T-helper 17 cell (primary cell): Measurements from ENCODE around the gene GJC1. TPM values are rescaled to one million over a fixed set of nuclear protein-coding genes. Genes with fewer than 3 reads are reported as not detected.

Experiments used
- ATAC-seq: fragments of 150-1000 bp; cut with Tn5 transposase; 2 replicates; pipeline ENCODE4 v1.10.0; 2021; ENCODE audit warnings: mild to moderate bottlenecking, moderate library complexity
- DNase-seq, 3 donors: peaks; one replicate each; pipeline versions ENCODE4 v3.0.0 to v3.0.0-alpha.2; 2020 to 2021
- H3K9me3 ChIP-seq: one replicate; pipeline ENCODE4 v1.7.0; 2013; ENCODE audit warnings: low read length, mild to moderate bottlenecking; ENCODE audit not compliant: control insufficient read depth, poor library complexity, severe bottlenecking
- H3K27ac Mint-ChIP-seq: one replicate; pipeline ENCODE4 v1.8.0; 2022; ENCODE audit warnings: mild to moderate bottlenecking, moderate library complexity, mixed read lengths
- H3K27me3 Mint-ChIP-seq: one replicate; pipeline ENCODE4 v1.8.0; 2022; ENCODE audit warnings: mixed read lengths
- H3K36me3 Mint-ChIP-seq: one replicate; pipeline ENCODE4 v1.8.0; 2022; ENCODE audit warnings: low read depth, mixed read lengths
- H3K4me1 Mint-ChIP-seq: one replicate; pipeline ENCODE4 v1.8.0; 2022; ENCODE audit warnings: mild to moderate bottlenecking, mixed read lengths
- H3K4me3 Mint-ChIP-seq: one replicate; pipeline ENCODE4 v1.8.0; 2022; ENCODE audit warnings: mild to moderate bottlenecking, moderate library complexity, mixed read lengths
- total RNA-seq, 4 donors: library from RNA in 2 of 4; stranded (reverse) in 2 of 4; gene quantifications; one replicate each; pipeline ENCODE4 v1.2.3 and lab custom pipeline; 2022 to 2026

Gene GJC1
- not detected for total RNA-seq
- total RNA-seq (lab: John Stamatoyannopoulos, UW), result 0 to 0.35 reads per million in 2 donors

DNA sequence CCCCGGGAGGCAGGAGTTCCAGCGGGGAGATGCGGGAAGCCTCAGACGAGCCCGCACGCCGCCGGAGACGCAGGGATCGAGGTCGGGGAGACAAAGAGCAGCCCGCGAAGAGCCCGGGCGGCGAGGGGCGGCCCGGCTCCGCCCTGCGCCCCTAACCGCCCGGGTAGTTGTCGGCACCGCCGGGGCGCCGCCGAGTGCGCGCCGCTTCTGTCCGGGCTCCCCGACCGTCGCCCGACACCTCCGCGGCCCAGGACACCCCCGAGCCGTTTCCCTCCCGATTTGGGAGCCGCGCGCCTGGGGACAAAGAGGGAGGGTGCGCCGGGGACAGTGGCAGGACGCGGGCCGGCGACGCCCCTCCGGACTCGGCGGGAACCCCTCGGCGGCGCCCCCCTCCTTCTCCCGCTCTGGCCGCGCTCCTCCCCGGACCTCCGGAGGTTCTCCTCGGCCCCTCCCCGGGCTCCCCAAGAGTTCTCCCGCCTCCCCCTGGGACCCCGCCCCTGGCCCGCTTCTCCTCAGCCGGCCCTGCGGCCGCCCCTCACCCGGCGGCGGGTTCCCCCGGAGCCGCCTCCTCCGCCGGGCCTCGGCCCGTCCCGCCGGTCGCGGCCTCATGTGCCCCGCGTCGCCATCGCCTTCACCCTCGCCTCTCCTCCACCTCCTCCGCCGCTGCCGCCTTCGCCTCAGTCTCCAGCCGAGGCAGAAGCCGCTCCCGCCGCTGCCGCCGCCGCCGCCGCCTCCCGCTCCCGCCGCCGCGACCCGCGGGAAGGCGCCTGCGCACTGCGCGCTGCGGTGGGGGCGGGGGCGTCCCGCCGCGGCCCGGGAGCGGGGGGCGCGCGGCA is at the start of gene GJC1:
Gene GJC1 (minus strand): TSS at position 765 of the 836 bp plus-strand sequence. CDS start 24,470 bp downstream, outside the sequence.
- no peak within 1 kb of the TSS for H3K27ac Mint-ChIP-seq
- peaks cover 7% of the 10 kb centered on the region for H3K36me3 Mint-ChIP-seq
- ATAC-seq (peak; percentile 59), DNase-seq (peak in 2 of 3 donors; percentile 14 to 15)
- H3K4me1 Mint-ChIP-seq, result peaks cover 7% of the 10 kb centered on the region
- H3K27me3 Mint-ChIP-seq, result peaks cover 60% of the 10 kb centered on the region
- H3K4me3 Mint-ChIP-seq, result peak within 1 kb of the TSS; percentile 94
- no peaks in the 10 kb centered on the region for H3K9me3 ChIP-seq

DNA sequence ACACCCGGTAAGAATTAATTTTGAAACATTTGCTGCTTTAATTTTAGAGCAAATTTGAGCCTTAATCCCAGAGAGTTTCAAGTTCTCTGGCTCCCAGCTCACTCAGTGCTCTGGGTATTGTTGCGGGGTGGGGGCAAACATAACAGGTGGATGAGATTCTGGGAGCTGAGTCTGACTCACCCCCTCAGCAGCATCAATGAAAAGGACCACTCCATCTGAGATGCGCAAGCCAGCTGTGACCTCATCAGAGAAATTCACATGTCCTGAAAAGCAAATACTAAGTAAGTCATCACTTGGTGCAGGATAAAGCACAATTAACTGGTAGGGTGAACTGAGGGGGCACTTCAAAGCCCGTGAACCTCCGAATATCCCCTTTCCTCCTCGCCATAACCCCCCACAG is 49.3 kb upstream of the GJC1 start:
- Mint-ChIP-seq H3K4me1 (peaks cover 5% of the 10 kb centered on the region), H3K27me3 (no peaks in the 10 kb centered on the region), H3K27ac (no peak overlapping the region), H3K4me3 (no peak overlapping the region), H3K36me3 (peaks cover 15% of the 10 kb centered on the region)
- DNase-seq (no peak), ATAC-seq (no peak)
- no peaks in the 10 kb centered on the region for H3K9me3 ChIP-seq

DNA sequence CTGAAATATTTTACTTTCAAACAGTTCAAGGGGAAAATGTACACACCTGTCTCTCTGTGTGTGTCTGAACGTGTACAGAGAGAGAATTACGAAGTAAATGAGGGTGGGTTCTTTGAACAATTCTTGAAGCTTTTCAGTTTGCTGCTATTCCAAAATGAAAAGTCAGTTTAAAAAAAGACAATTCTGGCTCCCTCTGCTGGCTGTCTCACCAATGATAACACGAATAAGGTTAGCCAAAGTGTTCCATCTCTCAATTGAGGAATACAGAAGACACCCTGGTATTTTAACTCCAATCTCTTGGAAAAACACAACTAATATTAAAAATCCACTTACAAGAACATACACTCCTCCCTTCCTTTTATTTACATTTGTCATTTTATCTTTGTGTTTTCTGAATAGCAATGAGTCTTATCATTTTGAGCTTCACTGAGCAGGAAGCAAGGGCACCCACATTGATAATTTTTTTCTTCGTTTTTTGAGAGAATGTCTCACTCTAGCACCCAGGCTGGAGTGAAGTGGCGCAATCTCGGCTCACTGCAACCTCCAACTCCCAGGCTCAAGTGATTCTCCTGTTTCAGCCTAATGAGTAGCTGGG is 48.6 kb upstream of the GJC1 start:
- Mint-ChIP-seq H3K27ac (no peak overlapping the region), H3K4me3 (no peak overlapping the region), H3K27me3 (no peaks in the 10 kb centered on the region), H3K36me3 (peaks cover 15% of the 10 kb centered on the region), H3K4me1 (peaks cover 5% of the 10 kb centered on the region)
- no peak for ATAC-seq
- DNase-seq, result no peak
- no peaks in the 10 kb centered on the region for H3K9me3 ChIP-seq

DNA sequence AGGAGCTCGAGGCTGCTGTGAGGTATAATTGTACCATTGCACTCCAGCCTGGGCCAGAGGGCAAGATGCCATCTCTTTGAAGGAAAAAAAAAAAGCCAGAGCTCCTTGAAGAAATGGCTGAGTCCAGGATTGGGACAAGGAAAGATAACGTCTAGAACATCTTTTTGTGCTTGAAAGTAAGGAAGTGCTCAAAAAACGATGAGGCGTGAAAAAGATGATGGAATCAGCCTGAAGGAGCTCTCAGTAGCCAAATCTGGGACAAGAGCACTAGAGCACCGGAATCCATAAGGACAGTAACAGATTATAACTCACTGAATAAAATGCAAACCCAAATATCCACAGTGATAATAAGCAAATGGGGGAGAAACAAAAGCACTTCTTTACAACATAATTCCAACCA is 47.0 kb upstream of the GJC1 start:
- H3K4me3 Mint-ChIP-seq, result no peak overlapping the region
- no peaks in the 10 kb centered on the region for H3K27me3 Mint-ChIP-seq
- peaks cover 8% of the 10 kb centered on the region for H3K36me3 Mint-ChIP-seq
- DNase-seq, result no peak
- no peaks in the 10 kb centered on the region for H3K9me3 ChIP-seq
- H3K4me1 Mint-ChIP-seq, result peaks cover 3% of the 10 kb centered on the region
- no peak overlapping the region for H3K27ac Mint-ChIP-seq
- ATAC-seq, result no peak

DNA sequence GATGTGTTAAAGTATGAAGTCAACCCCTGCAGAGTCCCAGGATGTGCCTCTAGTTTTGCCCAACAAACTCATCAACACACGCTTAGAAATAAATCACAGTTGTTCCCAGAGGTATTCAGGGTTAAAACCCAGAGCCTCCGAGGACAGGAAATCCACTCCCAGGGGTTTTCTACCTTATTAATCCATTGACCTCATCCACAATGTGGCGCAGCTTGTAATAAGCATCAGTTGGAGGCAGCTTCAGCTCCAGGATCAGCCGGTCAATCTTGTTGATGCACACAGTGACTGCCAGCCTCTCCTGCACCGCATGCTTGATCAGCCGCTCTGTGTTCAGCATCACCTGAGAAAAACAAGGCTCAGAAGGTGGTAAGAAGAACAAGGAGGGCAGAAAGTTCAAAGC is 45.7 kb upstream of the GJC1 start:
- Mint-ChIP-seq H3K27ac (no peak overlapping the region), H3K4me1 (peaks cover 3% of the 10 kb centered on the region), H3K27me3 (no peaks in the 10 kb centered on the region), H3K4me3 (no peak overlapping the region), H3K36me3 (peaks cover 9% of the 10 kb centered on the region)
- DNase-seq, result no peak
- ATAC-seq, result no peak
- no peaks in the 10 kb centered on the region for H3K9me3 ChIP-seq

DNA sequence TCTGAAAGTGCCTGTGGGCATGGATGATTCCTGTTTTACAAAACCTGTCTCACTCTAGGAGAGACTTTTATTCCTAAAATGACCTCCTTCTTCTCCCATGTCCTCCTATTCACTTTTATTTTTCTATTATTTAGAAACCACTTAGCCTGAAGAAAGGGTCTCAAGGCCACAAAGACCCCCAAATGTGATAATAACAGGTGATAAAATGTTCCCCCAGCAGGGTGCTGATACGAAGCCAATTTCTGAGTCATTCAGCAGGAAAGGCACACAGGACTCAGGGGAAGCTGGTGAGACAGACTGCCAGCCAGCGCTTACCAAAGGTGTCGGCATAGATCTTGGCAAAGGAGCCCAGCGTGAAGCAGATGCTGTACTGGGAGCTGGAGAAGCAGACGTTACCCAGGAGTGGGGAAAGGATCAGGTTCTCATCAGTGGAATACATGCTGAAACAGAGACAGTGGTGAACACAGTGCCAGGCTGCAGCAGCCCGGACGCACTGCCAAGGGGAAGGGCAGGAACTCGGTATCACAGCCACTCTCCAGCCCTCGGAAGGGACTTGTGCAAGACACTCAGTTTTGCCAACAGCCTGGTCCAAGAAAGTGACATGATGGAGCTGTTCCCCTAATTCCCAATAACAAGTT is 42.2 kb upstream of the GJC1 start:
- Mint-ChIP-seq H3K27me3 (no peaks in the 10 kb centered on the region), H3K4me3 (no peak overlapping the region), H3K27ac (no peak overlapping the region), H3K36me3 (peaks cover 6% of the 10 kb centered on the region), H3K4me1 (no peaks in the 10 kb centered on the region)
- DNase-seq, result no peak
- no peak for ATAC-seq
- H3K9me3 ChIP-seq, result no peaks in the 10 kb centered on the region

DNA sequence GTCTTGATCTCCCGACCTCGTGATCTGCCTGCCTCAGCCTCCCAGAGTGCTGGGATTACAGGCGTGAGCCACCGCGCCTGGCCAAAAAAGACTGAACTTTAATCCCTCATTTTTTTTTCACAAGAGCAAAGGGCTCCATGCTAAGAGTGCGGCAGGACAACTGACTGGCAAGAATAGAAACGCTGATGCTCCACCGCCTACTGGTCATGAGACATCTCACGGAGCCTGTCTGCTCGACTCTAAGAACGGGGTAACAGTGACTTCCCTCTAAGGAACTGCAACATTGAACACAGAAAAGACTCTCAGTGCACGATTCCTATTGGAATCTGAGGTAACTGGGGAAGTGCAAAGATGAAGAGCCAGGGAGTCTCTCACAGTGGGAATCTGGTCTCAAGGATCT is 41.5 kb upstream of the GJC1 start:
- Mint-ChIP-seq H3K4me3 (no peak overlapping the region), H3K27ac (no peak overlapping the region), H3K4me1 (no peaks in the 10 kb centered on the region), H3K36me3 (peaks cover 6% of the 10 kb centered on the region), H3K27me3 (no peaks in the 10 kb centered on the region)
- no peak for ATAC-seq
- DNase-seq, result no peak
- H3K9me3 ChIP-seq, result no peaks in the 10 kb centered on the region

DNA sequence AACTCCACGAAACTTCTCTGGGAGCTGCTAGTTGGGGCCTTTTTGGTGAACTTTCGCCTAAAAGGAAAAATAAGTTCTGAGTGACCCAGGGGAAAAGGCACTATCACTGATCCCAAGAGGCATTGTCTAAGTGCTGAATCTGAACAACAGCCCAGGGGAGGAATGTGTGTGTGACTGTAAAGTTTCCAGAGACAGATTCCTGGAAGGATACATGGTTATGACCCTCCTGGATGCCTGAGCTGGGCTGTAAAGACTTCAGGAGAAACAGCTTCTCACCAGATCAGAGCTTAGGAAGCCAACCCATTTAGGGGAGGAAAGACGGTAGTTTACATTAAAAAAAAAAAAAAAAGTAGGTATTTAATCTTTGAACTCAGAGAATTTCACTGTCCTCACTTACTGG is 37.8 kb upstream of the GJC1 start:
- Mint-ChIP-seq H3K27ac (no peak overlapping the region), H3K4me1 (peaks cover 1% of the 10 kb centered on the region), H3K4me3 (no peak overlapping the region), H3K36me3 (peaks cover 6% of the 10 kb centered on the region), H3K27me3 (no peaks in the 10 kb centered on the region)
- no peak for DNase-seq
- no peaks in the 10 kb centered on the region for H3K9me3 ChIP-seq
- no peak for ATAC-seq

DNA sequence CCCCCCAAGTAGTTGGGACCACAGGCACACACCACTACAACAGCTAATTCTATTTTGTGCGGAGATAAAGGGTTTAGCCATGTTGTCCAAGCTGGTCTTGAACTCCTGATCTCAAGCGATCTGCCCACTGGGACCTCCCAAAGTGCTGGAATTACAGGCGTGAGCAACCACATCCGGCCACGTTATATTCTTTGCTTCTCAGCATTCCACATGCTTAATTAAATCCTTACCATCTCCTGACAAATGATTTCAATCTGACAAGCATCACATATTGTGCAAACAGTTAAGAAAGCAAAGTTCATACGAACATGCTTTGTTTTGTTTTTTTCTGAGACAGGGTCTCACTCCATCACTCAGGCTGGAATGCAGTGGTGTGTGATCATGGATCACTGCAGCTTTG is 35.8 kb upstream of the GJC1 start:
- Mint-ChIP-seq H3K27ac (no peak overlapping the region), H3K4me1 (peaks cover 3% of the 10 kb centered on the region), H3K4me3 (no peak overlapping the region), H3K36me3 (peaks cover 7% of the 10 kb centered on the region), H3K27me3 (no peaks in the 10 kb centered on the region)
- ATAC-seq (no peak), DNase-seq (no peak)
- H3K9me3 ChIP-seq, result no peaks in the 10 kb centered on the region

DNA sequence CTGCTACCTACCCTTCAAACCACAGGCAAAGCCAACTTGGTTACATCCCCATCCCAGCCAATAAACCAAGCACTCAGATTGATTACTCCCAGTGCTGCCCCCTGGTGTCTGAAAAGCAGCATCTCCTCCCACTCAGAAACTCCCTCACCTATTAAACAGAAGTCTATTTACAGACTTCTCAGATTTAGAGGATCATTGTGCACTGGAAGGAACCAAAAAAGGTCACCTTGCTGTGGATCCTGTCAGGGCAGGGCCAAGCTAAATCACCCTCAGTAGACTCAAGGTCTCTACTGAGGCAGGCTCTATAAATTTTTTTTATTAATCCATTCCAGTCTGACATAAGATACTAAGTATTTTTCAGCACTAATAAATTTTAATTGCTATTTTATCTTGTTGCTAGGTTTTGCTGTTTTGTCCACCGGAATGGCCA is 35.2 kb upstream of the GJC1 start:
- Mint-ChIP-seq H3K4me3 (no peak overlapping the region), H3K36me3 (peaks cover 7% of the 10 kb centered on the region), H3K27me3 (no peaks in the 10 kb centered on the region), H3K27ac (no peak overlapping the region), H3K4me1 (peaks cover 3% of the 10 kb centered on the region)
- DNase-seq (peak; percentile 42 to 62 (median 43)), ATAC-seq (peak; percentile 79)
- no peaks in the 10 kb centered on the region for H3K9me3 ChIP-seq

DNA sequence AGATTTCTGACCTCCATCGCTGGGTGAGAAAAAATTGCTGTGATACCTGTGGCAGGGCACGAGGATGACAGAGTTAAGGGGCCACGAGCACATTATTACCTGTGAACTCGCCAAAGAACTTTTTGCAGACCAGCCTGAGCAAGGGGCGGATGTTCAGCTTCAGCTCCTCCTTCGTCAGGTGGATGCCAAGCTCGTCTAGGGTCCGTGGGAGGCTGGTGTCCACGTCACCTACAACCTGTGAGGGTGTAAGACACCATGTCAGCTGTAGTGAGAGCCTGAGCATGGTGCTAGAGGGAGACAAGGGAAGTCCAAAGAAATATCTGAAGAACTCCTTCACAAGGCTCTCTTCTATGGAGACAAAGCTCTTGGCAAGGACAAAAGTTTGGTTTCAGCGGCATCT is 34.7 kb upstream of the GJC1 start:
- H3K9me3 ChIP-seq, result no peaks in the 10 kb centered on the region
- H3K4me1 Mint-ChIP-seq, result peaks cover 5% of the 10 kb centered on the region
- no peak overlapping the region for H3K4me3 Mint-ChIP-seq
- no peak overlapping the region for H3K27ac Mint-ChIP-seq
- ATAC-seq (peak; percentile 25), DNase-seq (no peak)
- no peaks in the 10 kb centered on the region for H3K27me3 Mint-ChIP-seq
- peaks cover 8% of the 10 kb centered on the region for H3K36me3 Mint-ChIP-seq

DNA sequence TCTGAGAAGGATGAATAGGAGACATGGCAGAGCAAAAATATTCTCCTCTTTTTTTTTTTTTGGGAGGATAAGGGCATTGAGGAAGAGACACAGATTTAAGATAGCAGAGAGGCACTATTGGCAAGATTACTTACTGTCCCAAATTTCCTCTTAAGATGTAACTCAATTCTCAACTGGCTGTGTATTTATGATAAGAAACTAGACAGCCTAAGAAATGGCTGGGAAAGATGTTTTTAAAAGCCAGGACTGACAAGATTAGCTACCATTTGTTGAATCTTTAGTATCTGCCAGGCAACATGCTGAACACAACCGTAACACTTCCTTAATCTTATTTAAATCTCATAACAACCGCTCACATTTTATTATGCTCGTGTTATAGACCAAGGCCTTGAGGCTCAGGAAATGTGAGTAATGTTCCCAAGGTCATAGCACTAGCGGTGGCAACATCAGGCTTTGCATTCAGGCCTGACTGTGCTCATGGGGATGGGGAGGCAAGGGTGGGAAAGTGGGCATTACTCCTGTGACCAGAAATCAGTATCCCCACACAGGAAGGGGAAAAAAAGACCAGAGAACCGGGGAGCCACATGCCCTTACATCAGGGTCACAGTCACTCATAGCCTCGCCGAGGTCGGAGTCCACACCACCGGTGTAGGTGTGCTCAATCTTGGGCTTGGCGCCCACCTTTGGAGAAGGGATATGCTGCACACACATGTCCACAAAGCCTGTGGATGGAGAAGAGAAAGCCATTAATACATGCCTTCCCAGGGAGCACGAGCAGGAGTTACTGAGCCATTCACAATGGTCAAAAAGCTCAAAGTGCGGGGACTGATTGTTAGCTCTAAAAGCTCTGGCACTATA is 33.2 kb upstream of the GJC1 start:
- peaks cover 12% of the 10 kb centered on the region for H3K36me3 Mint-ChIP-seq
- DNase-seq (no peak), ATAC-seq (no peak)
- peaks cover 5% of the 10 kb centered on the region for H3K4me1 Mint-ChIP-seq
- no peak overlapping the region for H3K4me3 Mint-ChIP-seq
- no peaks in the 10 kb centered on the region for H3K27me3 Mint-ChIP-seq
- no peak overlapping the region for H3K27ac Mint-ChIP-seq
- H3K9me3 ChIP-seq, result no peaks in the 10 kb centered on the region
